HL-60 (cell line): ENCODE measurements around the gene PPP1R11.

Experiments used
- CTCF ChIP-seq: IDR thresholded peaks from one replicate; pipeline ENCODE4 v1.5.1; 2011; ENCODE audit warnings: low read length, control low read depth, inconsistent platforms; ENCODE audit not compliant: insufficient read depth
- GABPA ChIP-seq: IDR thresholded peaks from 2 replicates; pipeline ENCODE4 v1.6.1; 2012; ENCODE audit warnings: low read depth

GRCh38 chr6:30031381-30031780, 35.6 kb upstream of the PPP1R11 start:
- no peak for TF ChIP-seq GABPA
- TF ChIP-seq CTCF = no peak
